HG03045 (cell line): Measurements from ENCODE around the gene DDOST.
A peak's percentile ranks its signal among the peaks of the same experiment; 100 is the strongest.

Experiments used
- ATAC-seq: cut with Tn5 transposase; IDR thresholded peaks from one replicate; pipeline ENCODE4 v1.9.1; 2021; ENCODE audit warnings: mild to moderate bottlenecking, moderate library complexity; ENCODE audit not compliant: unreplicated experiment

DDOST gene

DNA sequence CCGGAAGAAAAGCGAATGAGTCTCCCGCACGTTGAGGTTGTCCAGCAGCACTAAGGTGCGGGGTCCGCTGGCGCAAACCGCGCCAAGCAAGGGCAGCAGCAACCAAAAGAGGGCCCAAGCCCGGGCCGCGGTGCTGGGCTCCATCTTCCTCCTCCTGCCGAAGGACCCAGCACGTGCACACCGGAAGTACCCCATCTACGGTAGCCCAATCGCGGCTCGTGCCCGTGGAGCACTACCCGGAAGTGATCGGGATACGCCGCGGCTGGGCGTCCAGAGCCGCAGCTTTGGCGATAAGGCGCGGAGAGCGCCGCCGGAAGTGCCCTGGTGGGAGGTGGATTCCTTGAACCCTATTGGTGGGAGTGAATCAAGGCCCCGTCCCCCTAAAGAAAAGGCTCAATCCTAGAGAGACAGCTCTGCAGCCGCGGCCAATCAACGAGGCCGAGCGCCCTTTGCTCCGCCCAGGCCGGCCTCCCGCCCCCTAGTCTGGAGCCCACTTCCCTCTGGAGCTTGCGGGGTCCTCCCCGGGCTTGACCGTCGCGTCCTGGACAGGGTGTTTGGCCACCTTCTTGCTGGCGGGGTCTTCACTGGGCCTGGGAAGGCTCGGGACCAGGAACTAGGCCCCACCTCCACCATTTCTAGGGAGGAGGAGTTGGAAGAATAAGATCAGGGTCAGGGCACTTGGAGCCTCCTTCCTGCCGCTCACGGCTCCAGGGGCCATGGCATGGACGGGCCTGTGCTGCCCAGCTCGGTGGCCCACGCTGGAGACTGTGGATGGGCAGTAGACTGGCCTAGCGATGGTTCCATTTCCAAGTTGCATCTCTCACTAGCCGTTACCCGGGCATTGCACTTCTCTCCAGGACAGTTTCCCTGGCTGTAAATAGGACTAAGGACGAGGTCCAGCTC is at the start of gene DDOST:
DDOST (minus strand) TSS at position 163 of the 903 bp plus-strand sequence; CDS start at position 144, 19 bp downstream.
- ATAC-seq: peak; percentile 97

- no peak for ATAC-seq
These were observed 49.5 kb upstream of the DDOST start for GRCh38 chr1:20710469-20711284.

DNA sequence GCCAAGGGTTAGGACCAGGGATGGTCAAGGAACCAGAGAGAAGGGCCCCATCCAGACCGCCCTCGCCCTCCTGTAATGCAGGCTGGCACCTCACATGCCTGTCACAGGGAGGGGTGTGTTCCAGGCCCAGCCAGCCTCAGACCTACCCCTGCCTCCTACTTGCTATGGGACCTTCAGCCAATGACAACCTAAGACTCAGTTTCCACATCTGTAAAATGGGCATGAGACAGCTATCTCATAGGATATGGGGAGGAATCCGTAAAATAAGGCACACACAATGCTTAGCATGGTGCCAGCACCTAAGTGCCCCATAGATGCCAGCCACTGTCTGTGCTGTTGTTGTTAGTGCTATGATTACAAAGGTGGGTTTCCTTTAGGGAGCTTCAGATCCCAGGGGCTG is 48.7 kb upstream of the DDOST start:
- no peak for ATAC-seq

DNA sequence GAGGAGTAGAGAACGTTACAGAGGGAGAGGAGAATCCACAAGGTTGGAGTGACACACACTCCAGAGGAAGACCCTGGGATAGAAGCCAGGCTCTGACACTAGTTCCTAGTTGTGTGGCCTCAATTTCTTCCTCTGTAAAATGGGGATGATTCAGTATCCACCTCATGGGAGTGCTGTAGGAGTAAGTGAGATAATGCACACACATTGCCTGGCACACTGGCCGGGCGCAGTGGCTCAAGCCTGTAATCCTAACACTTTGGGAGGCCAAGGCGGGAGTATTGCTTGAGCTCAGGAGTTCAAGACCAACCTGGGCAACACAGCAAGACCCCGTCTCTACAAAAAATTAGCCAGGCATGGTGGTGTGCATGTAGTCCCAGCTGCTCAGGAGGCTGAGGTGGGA is 47.7 kb upstream of the DDOST start:
- no peak for ATAC-seq

DNA sequence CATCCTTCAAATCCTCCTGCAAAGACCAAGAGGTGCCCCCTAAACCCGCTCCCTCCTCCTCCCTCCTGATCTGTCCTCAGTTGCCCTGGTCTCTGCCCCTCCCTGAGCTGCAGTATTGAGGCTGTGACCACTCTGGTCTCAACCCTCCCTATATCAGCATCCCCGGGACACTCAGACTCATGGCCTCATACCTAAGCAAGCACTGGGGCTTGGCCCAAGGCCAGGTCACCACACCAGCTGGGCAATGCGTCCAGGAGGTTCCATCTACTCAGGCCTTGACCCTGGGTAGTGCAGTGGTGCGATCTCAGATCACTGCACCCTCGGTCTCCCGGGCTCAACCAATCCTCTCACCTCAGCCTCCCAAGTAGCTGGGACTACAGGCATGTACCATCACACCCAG is 46.9 kb upstream of the DDOST start:
- no peak for ATAC-seq

- ATAC-seq: no peak
These were observed 45.7 kb upstream of the DDOST start for GRCh38 chr1:20706841-20707240.

DNA sequence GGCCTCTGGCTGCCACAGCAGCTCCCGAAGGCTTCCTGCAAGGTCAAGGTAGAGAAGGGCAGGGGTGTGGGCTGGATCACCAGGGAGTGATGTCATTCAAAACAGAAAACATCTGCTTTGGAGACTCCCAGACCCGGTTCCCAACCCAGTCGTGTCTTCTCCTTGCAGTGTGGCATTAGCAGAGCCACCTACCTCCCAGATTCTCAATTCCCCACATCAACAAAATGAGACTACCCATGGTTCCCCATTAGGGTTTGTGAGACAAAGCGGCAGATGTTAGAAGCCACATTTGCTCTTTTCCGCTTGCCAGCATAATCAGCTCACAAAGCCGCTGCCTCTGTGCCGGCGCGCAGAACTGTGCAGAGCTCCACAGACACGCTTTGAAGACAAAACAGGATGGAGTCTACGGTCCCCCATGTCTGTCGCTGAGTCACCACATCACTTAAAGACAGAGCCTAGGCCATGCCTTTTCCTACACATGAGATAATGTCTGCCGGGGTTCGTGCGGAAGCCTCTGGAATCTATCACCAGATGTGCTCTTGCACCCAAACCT is 44.1 kb upstream of the DDOST start:
- ATAC-seq: no peak

- ATAC-seq: no peak
These were observed 43.4 kb upstream of the DDOST start for GRCh38 chr1:20704390-20705202.

DNA sequence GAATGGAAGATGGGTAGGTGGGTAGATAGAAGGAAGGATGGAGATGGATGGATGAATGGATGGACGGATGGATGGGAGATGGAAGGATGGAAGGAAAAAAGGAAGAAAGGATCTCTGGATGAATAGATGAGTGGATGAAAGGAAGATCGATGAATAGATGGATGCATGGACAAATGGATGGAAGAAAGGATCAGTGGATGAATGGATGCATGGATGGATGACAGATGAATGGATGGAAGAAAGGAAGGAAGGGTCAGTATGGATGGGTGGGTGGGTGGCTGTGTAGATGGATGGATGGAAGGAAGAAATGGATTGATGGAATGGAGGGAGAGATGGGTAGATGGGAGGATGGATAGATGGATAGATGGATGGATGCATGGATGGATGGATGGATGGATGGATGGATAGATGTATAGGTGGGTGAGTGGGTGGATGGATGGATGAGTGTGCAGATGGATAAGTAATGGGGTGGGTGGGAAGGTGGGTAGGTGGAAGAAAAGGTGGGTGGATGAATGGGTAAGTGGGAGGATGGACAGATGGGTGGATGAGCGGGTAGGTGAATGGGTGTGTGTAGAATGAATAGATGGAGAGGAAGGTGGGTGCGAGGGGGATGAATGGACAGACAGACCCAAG is 42.1 kb upstream of the DDOST start:
- ATAC-seq: no peak

GRCh38 chr1:20702416-20702815 is 41.2 kb upstream of the DDOST start:
- no peak for ATAC-seq

DNA sequence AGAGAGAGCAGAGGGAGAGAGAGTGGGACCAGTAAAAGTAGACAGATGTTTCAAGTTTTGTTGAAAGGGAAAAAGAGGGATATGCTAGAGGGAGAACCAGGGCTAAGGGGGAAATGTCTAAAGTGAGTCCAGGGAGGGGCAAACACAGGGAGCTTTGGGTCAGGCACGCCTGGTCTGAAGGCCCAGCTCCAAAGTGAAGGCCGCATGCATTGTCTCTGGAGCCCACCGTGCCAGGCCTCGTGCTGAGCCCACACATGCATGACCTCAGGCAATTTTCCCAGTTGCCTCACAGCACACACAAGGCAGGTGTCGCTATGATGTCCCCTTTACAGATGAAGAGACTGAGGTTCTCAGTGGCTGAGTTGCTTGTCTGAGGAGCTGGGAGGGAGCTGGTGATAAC is 40.7 kb upstream of the DDOST start:
- ATAC-seq: no peak

DNA sequence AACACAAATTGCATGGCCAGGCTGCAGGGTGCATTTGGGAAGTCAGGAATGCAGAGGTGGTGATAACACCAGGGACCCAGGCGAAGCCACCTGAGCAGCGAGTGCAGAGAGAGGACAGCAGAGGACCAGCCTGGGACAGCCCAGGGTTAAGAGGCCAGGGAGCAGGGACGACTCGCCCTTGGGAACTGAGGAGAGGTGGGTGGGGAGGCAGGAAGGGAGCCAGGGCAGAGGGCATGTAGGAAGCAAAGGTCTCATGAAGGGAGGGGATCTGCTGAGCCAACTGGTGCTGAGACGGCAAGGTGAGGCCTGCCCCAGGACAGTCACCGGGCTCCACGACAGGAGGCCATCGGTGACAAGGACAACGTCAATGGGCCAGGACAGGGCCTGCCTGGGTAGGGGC is 40.3 kb upstream of the DDOST start:
- no peak for ATAC-seq

- no peak for ATAC-seq
These were observed 39.6 kb upstream of the DDOST start for GRCh38 chr1:20700636-20701215.

- no peak for ATAC-seq
These were observed 38.4 kb upstream of the DDOST start for GRCh38 chr1:20699558-20699957.

DNA sequence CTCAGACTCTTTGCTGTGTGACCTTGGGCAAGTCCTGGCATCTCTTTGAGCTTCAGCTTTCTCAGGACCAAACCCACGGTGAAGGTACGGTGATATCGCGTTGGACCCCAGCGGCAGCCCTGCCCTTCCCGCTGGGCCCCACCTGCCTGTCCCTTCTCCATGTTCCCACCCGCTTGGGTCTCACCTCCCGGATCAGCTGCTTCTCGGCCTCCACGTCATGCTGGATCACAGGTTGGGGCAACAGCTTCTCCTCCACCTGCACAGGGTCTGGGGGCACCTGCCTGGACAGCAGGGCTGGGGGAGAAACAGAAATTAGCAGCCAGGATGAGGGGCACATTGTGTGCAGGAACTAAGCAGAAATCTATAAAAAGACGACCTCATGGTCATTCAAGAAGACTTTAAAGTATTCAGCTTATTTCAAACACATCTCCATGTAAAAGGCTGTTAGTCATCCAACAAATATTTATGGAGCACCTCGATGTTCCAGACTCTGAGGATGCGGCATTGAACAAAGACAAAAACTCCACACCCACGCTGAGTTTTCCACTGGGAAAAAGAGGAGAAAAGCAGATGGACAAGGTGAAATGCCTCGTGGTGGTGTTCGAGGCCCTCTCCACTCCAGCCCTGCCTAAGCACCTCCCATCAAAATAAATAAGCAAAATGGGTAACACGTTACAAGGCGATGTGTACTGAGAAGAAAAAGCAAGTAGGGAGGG is 37.2 kb upstream of the DDOST start:
- ATAC-seq: no peak

- ATAC-seq: no peak
These were observed 36.4 kb upstream of the DDOST start for GRCh38 chr1:20697563-20697962.

- peak; percentile 62 for ATAC-seq
These were observed 35.5 kb upstream of the DDOST start for GRCh38 chr1:20696397-20697333.

DNA sequence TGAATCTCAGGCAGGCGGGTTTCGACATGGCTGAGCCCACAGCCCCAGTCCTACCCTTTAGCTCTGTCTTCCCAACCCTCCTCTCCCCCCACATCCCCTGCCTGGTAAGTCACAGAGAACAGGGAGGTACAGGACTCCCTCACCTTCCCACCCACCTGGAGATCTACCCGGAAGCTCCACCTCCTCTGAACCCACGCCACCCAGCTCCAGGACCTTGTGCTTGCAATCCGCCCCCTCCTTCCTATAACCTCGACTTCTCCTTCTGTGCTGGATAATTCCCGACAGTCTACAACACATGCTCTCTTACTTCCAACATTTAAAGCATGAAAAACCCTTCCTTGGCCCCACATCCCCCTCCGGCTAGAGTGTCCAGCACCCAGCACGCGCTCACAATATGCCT is 34.3 kb upstream of the DDOST start:
- no peak for ATAC-seq
